Parathyroid adenoma (tissue), 2 donors: ENCODE measurements around the gene RNU7-1.

Source experiments
- H2AFZ ChIP-seq: fragments of 300-600 bp; sonication (generic); one replicate; pipeline ENCODE4 v1.7.0; 2017; ENCODE audit warnings: antibody characterized with exemption, mild to moderate bottlenecking
- H3K27ac ChIP-seq: fragments of 300-600 bp; sonication (generic); one replicate; pipeline ENCODE4 v1.7.0; 2017
- H3K27me3 ChIP-seq: fragments of 300-600 bp; sonication (generic); one replicate; pipeline ENCODE4 v1.7.0; 2017; ENCODE audit warnings: low read length; ENCODE audit not compliant: control insufficient read depth, insufficient read depth
- H3K36me3 ChIP-seq: fragments of 300-600 bp; sonication (generic); one replicate; pipeline ENCODE4 v1.7.0; 2017; ENCODE audit warnings: low read length; ENCODE audit not compliant: control insufficient read depth, insufficient read depth
- H3K4me1 ChIP-seq: fragments of 300-600 bp; sonication (generic); one replicate; pipeline ENCODE4 v1.7.0; 2017; ENCODE audit warnings: control low read depth
- H3K4me2 ChIP-seq: fragments of 300-600 bp; sonication (generic); one replicate; pipeline ENCODE4 v1.7.0; 2017; ENCODE audit warnings: low read length
- H3K4me3 ChIP-seq: fragments of 300-600 bp; sonication (generic); one replicate; pipeline ENCODE4 v1.7.0; 2017; ENCODE audit warnings: low read depth, low read length
- H3K79me2 ChIP-seq: fragments of 300-600 bp; sonication (generic); one replicate; pipeline ENCODE4 v1.7.0; 2017; ENCODE audit warnings: control low read depth
- H3K9ac ChIP-seq: fragments of 300-600 bp; sonication (generic); one replicate; pipeline ENCODE4 v1.7.0; 2017; ENCODE audit warnings: mild to moderate bottlenecking
- H3K9me3 ChIP-seq: fragments of 300-600 bp; sonication (generic); one replicate; pipeline ENCODE4 v1.7.0; 2017; ENCODE audit warnings: low read length; ENCODE audit not compliant: control insufficient read depth
- CTCF ChIP-seq: fragments of 300-600 bp; sonication (generic); IDR thresholded peaks from one replicate; pipeline ENCODE4 v1.7.0; 2017; ENCODE audit warnings: antibody characterized with exemption, mild to moderate bottlenecking
- donor health status: primary hyperparathyroidism.

The RNU7-1 gene

DNA sequence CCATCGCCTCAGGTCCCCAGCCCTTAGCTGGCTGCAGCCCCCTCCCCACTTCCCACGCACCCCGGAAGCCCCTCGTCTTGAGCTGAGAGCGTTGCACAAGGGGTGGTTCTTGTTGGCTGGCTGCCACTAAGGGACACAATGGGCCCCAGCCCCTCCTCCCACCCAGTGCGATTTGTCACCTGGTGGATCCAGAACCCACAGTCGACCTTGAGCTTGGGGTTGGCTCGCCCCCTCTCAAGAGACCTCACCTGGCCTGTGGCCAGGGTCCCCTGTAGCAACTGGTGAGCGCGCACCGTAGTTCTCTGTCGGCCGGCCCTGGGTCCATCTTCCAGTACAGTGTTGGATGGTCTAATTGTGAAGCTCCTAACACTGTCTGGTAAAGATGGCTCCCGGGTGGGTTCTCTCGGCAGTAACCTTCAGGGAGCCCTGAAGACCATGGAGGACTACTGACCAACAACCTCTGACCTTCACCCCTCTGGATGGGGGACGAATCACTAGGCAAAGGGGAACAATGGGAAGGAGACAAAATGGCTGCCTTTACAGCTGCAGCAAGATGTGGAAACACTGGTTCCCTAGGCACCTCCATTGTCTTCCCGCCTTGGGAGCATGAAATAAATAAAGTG, 20.3 kb downstream of the RNU7-1 start:
- Histone ChIP-seq H3K4me2 (peak overlapping the region; percentile 97), H3K27me3 (no peaks in the 10 kb centered on the region), H3K9me3 (no peaks in the 10 kb centered on the region), H3K4me3 (peak overlapping the region; percentile 99), H2AFZ (peak overlapping the region; percentile 35), H3K79me2 (peaks cover 49% of the 10 kb centered on the region), H3K9ac (peak overlapping the region; percentile 12), H3K4me1 (peaks cover 21% of the 10 kb centered on the region), H3K36me3 (no peaks in the 10 kb centered on the region), H3K27ac (peak overlapping the region; percentile 98)
- TF ChIP-seq CTCF: no peak

DNA sequence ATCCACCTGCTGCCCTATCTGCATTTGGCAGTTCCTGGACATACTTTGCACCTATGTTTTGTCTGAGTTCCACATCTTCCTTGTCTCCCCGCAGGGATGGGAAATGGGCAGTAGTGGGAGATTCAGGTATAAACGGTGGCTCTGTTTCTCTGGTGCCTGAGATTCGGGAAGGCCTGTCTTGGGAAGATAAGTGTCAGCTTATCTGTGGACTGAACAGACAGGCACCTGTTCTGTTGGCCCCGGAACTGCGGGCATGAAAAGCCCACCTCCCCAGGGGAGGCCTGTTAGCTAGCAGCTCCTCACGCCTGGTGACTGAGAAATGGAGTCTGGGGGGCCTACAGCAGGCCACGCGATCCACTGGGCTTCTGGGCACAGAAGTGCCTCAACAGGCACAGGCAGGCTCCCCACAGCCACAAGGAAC, 21.0 kb downstream of the RNU7-1 start:
- H3K36me3 ChIP-seq: no peaks in the 10 kb centered on the region
- TF ChIP-seq CTCF: no peak
- peak overlapping the region; percentile 97 for H3K4me2 ChIP-seq
- no peaks in the 10 kb centered on the region for H3K9me3 ChIP-seq
- peak overlapping the region; percentile 98 for H3K27ac ChIP-seq
- peak overlapping the region; percentile 99 for H3K4me3 ChIP-seq
- H3K4me1 ChIP-seq: peaks cover 25% of the 10 kb centered on the region
- peaks cover 55% of the 10 kb centered on the region for H3K79me2 ChIP-seq
- no peaks in the 10 kb centered on the region for H3K27me3 ChIP-seq
- H3K9ac ChIP-seq: peak overlapping the region; percentile 5
- H2AFZ ChIP-seq: no peak overlapping the region

- Histone ChIP-seq H3K27me3 (no peaks in the 10 kb centered on the region), H3K9ac (peak overlapping the region; percentile 5), H3K4me2 (peak overlapping the region; percentile 97), H3K36me3 (no peaks in the 10 kb centered on the region), H3K4me3 (peak overlapping the region; percentile 99), H3K9me3 (no peaks in the 10 kb centered on the region), H3K79me2 (peaks cover 60% of the 10 kb centered on the region), H3K4me1 (peaks cover 25% of the 10 kb centered on the region), H2AFZ (no peak overlapping the region), H3K27ac (peak overlapping the region; percentile 98)
- TF ChIP-seq CTCF: peak; percentile 95
Observed at GRCh38 chr12:6965026-6965661, 21.5 kb downstream of the RNU7-1 start.

DNA sequence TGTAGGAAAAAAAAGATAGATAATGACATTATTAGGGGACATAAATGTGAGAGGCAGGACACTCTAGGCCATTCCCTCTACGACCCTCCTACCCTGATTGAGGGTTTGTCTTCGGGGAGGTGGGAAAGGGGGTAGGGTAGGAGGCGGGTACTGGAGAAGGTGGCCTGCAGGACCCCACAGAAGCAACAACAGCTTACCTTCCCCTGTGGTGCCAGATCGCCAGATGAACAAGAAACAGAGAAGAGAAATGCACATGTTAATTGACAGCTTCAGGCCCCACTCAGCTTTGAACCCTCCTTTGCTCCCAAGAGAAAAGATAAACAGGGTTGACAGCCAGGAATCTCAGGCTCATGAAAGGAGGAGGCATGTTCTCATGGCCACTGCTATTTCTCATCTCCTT, 22.1 kb downstream of the RNU7-1 start:
- H3K4me1 ChIP-seq: peaks cover 25% of the 10 kb centered on the region
- no peak overlapping the region for H3K9ac ChIP-seq
- H3K36me3 ChIP-seq: no peaks in the 10 kb centered on the region

More for the DNA sequence above, 22.1 kb downstream of the RNU7-1 start:
- Histone ChIP-seq H3K79me2 (peaks cover 60% of the 10 kb centered on the region), H3K27me3 (no peaks in the 10 kb centered on the region), H3K4me3 (no peak overlapping the region), H3K27ac (peak overlapping the region; percentile 98), H3K9me3 (no peaks in the 10 kb centered on the region), H2AFZ (no peak overlapping the region), H3K4me2 (no peak overlapping the region)
- TF ChIP-seq CTCF: no peak
